Adrenal gland (tissue), 12 donors: Measurements from ENCODE around the gene MRPL51. TPM values are rescaled to one million over a fixed set of nuclear protein-coding genes. Genes with fewer than 3 reads are reported as not detected.

ENCODE experiments used
- DNase-seq, 7 donors: peaks; one replicate each; pipeline ENCODE4 v3.0.0-alpha.2; 2019 to 2020
- H3K27ac ChIP-seq, 5 donors: fragments of 200-600 bp; sonication (generic) in 4 of 5; 1 replicate in 3 of 5; 2 replicates in 2 of 5; pipeline versions ENCODE4 v1.5.1 to v1.8.0; 2016 to 2020; ENCODE audit warnings: mild to moderate bottlenecking in 1 of 5
- H3K27me3 ChIP-seq: fragments of 200-600 bp; 2 replicates; pipeline ENCODE4 v1.8.0; 2021
- H3K36me3 ChIP-seq, 2 donors: fragments of 200-600 bp; replicated peaks in 1 of 2; 1 replicate in 1 of 2; 2 replicates in 1 of 2; pipeline versions ENCODE4 v1.5.1 to v1.8.0; 2018 to 2022
- H3K4me1 ChIP-seq, 2 donors: fragments of 200-600 bp; replicated peaks in 1 of 2; 1 replicate in 1 of 2; 2 replicates in 1 of 2; pipeline versions ENCODE4 v1.5.1 to v1.8.0; 2018 to 2021
- H3K4me3 ChIP-seq, 4 donors: fragments of 200-600 bp; sonication (generic) in 3 of 4; one replicate each; pipeline ENCODE4 v1.5.1; 2016 to 2018
- H3K9me3 ChIP-seq, 3 donors: fragments of 200-600 bp; sonication (generic) in 1 of 3; replicated peaks in 1 of 3; 1 replicate in 2 of 3; 2 replicates in 1 of 3; pipeline versions ENCODE4 v1.5.1 to v1.8.0; 2016 to 2021
- CTCF ChIP-seq, 6 experiments: fragments of 450-650 bp in 4 of 6; fragments of 200-600 bp in 2 of 6; sonication (generic) in 1 of 6; IDR thresholded peaks; 1 replicate in 5 of 6; 2 replicates in 1 of 6; pipeline versions ENCODE4 v1.5.1 to v1.8.0; 2016 to 2021; ENCODE audit warnings: antibody characterized with exemption in 6 of 6, mild to moderate bottlenecking in 2 of 6, moderate library complexity in 1 of 6
- POLR2A ChIP-seq, 2 donors: fragments of 450-650 bp; IDR thresholded peaks; one replicate each; pipeline ENCODE4 v1.6.1; 2017; ENCODE audit warnings: antibody characterized with exemption in 2 of 2, mild to moderate bottlenecking in 2 of 2, moderate library complexity in 1 of 2
- WGBS, 4 donors: extraction: QIAGEN DNeasy Blood & Tissue Kit in 2 of 4; methylation state at CpG; one replicate each; pipeline versions ENCODE4 v1.1.5 to v1.1.7; 2013 to 2017; 5-methylcytosine and 5-hydroxymethylcytosine counted together
- intact Hi-C, 2 donors: fragments of 100-400 bp; cut with DNase I; formaldehyde crosslinking; loops; one replicate each; pipeline versions ENCODE4 v1.14.1 to v1.15.0; 2022 to 2023
- polyA plus RNA-seq, 3 donors: library from polyadenylated mRNA; stranded (reverse); fragments of 200-250 nt in 2 of 3; fragments of 350-450 nt in 1 of 3; fragmentation: Illumina TruSeq in 1 of 3; extraction: RNeasy Lipid Tissue Mini Kit (QIAGEN cat#74804) in 1 of 3; gene quantifications; one replicate each; pipeline ENCODE4 v1.2.3, GENCODE V29; 2013 to 2014
- total RNA-seq, 9 donors: library from RNA; depleted of rRNA in 4 of 9; stranded (reverse); fragments of >200 nt in 4 of 9; fragments of 120-200 nt in 1 of 9; fragmentation: NEBNext Ultra II Directional in 1 of 9; extraction: Animal tissue kit (Norgen Biotek cat#: 25700) in 1 of 9; gene quantifications; one replicate each; pipeline versions ENCODE4 v1.1.0 to v1.2.4, GENCODE V29; 2013 to 2023
- donor health status: healthy with polysubstance abuse.
- donor health status: Bipolar disorder and iron deficiency.
- donor health status: DM: yes; HTN: yes; CAD: no.
- donor health status: DM: no; HTN: no; CAD: no.
- donor health status: DM: no; HTN: no; CAD: no.
- donor health status: DM: yes; HTN: yes; CAD: no.

The MRPL51 gene
- total and polyA plus RNA-seq, 12 donors: 64.7 to 280 (median 143) TPM

GRCh38 chr12:6541371-6542165, 48.5 kb upstream of the MRPL51 start:
- TF ChIP-seq POLR2A (IDR thresholded peaks at IDR 0.05) (no peak), CTCF (IDR thresholded peaks at IDR 0.05) (no peak)
- 83 to 89% (median 88%) methylated on average over 17 to 26 of the region's 26 CpGs for WGBS, 4 donors
- Histone ChIP-seq H3K27ac (peak overlapping the region in 4 of 5 donors; percentile 64 to 86 (median 74)), H3K9me3 (no peaks in the 10 kb centered on the region), H3K4me1 (peaks cover 21 to 42% of the 10 kb centered on the region in 2 donors), H3K27me3 (no peaks in the 10 kb centered on the region), H3K36me3 (peaks cover 0 to 43% of the 10 kb centered on the region in 2 donors), H3K4me3 (no peak overlapping the region)
- intact Hi-C loops: loop anchor here in 1 of 2 donors (10.0 kb wide), 1 partner anchor 217 kb away; no protein-coding TSS in a partner anchor
- DNase-seq: peak in 1 of 7 donors; percentile 28

GRCh38 chr12:6540181-6540877, 47.3 kb upstream of the MRPL51 start:
- H3K27ac ChIP-seq: peak overlapping the region; percentile 25 to 86 (median 66)
- peaks cover 33 to 53% of the 10 kb centered on the region in 2 donors for H3K4me1 ChIP-seq
- H3K36me3 ChIP-seq: peaks cover 0 to 42% of the 10 kb centered on the region in 2 donors
- H3K27me3 ChIP-seq: no peaks in the 10 kb centered on the region
- intact Hi-C loops: loop anchor here in 1 of 2 donors (10.0 kb wide), 1 partner anchor 216 kb away; no protein-coding TSS in a partner anchor
- TF ChIP-seq CTCF (IDR thresholded peaks at IDR 0.05) (no peak), POLR2A (IDR thresholded peaks at IDR 0.05) (peak in 1 of 2 donors; percentile 16)
- 14 to 20% (median 15%) methylated on average over 18 to 35 of the region's 35 CpGs for WGBS, 4 donors
- H3K4me3 ChIP-seq: peak overlapping the region in 1 of 4 donors; percentile 4
- no peaks in the 10 kb centered on the region for H3K9me3 ChIP-seq
- peak; percentile 81 to 93 (median 90) for DNase-seq

GRCh38 chr12:6539707-6540134, 46.7 kb upstream of the MRPL51 start:
- no peaks in the 10 kb centered on the region for H3K9me3 ChIP-seq
- intact Hi-C loops: loop anchor here (10.0 kb wide), 3 partner anchors 115 to 215 kb away; no protein-coding TSS in a partner anchor
- whole genome bisulfite sequencing, 4 donors: 76 to 89% (median 77%) methylated on average over 5 to 14 of the region's 14 CpGs
- TF ChIP-seq CTCF (IDR thresholded peaks at IDR 0.05) (no peak), POLR2A (IDR thresholded peaks at IDR 0.05) (no peak)
- peak overlapping the region in 4 of 5 donors; percentile 64 to 86 (median 74) for H3K27ac ChIP-seq
- no peak overlapping the region for H3K4me3 ChIP-seq
- H3K4me1 ChIP-seq: peaks cover 34 to 53% of the 10 kb centered on the region in 2 donors
- no peaks in the 10 kb centered on the region for H3K27me3 ChIP-seq
- peaks cover 0 to 40% of the 10 kb centered on the region in 2 donors for H3K36me3 ChIP-seq
- DNase-seq: no peak

GRCh38 chr12:6539314-6539682, 46.2 kb upstream of the MRPL51 start:
- intact Hi-C loops: loop anchor here (10.0 kb wide), 2 partner anchors 114 to 204 kb away; no protein-coding TSS in a partner anchor
- H3K27ac ChIP-seq: peak overlapping the region in 2 of 5 donors; percentile 66 to 97
- H3K36me3 ChIP-seq: peaks cover 0 to 37% of the 10 kb centered on the region in 2 donors
- no peak for DNase-seq
- H3K4me1 ChIP-seq: peaks cover 34 to 53% of the 10 kb centered on the region in 2 donors
- H3K27me3 ChIP-seq: no peaks in the 10 kb centered on the region
- no peak overlapping the region for H3K4me3 ChIP-seq
- TF ChIP-seq POLR2A (IDR thresholded peaks at IDR 0.05) (no peak), CTCF (IDR thresholded peaks at IDR 0.05) (no peak)
- H3K9me3 ChIP-seq: no peaks in the 10 kb centered on the region
- WGBS, 4 donors: 89 to 93% (median 90%) methylated on average over 5 of the region's 5 CpGs
